MG63 (cell line): Measurements from ENCODE around the gene ADAMTS20. TPM values are rescaled to one million over a fixed set of nuclear protein-coding genes. Genes with fewer than 3 reads are reported as not detected.

Experiments
- DNase-seq: peaks from one replicate; pipeline ENCODE4 v3.0.0-alpha.2; 2020
- H3K27me3 ChIP-seq: fragments of 250-450 bp; sonication (Bioruptor Pico); 2 replicates; pipeline ENCODE4 v1.5.1; 2020; ENCODE audit warnings: mild to moderate bottlenecking, moderate library complexity
- H3K36me3 ChIP-seq: fragments of 250-450 bp; sonication (Bioruptor Pico); 2 replicates; pipeline ENCODE4 v1.5.1; 2020; ENCODE audit warnings: mild to moderate bottlenecking, moderate library complexity
- H3K4me3 ChIP-seq: fragments of 250-450 bp; sonication (Bioruptor Pico); 2 replicates; pipeline ENCODE4 v1.5.1; 2020; ENCODE audit warnings: mild to moderate bottlenecking, moderate library complexity
- H3K9me3 ChIP-seq: fragments of 250-450 bp; sonication (Bioruptor Pico); 2 replicates; pipeline ENCODE4 v1.5.1; 2020; ENCODE audit warnings: mild to moderate bottlenecking, moderate library complexity
- total RNA-seq: library from RNA; depleted of rRNA; stranded (reverse); fragments of >200 nt; shearing (Covaris generic); gene quantifications from 2 replicates; pipeline ENCODE4 v1.2.3, GENCODE V29; 2014; ENCODE audit warnings: low replicate concordance; rRNA removed

ADAMTS20 gene
- total RNA-seq, 1 experiment from 2014 or later: not detected

- Histone ChIP-seq H3K36me3 (no peaks in the 10 kb centered on the region), H3K9me3 (peaks cover 4% of the 10 kb centered on the region; the same call in 1 of the 2 replicates), H3K4me3 (no peak overlapping the region), H3K27me3 (no peaks in the 10 kb centered on the region)
- DNase-seq: no peak
These were observed 241.4 kb downstream of the ADAMTS20 start for GRCh38 chr12:43310596-43310995.

- no peak for DNase-seq
- Histone ChIP-seq H3K4me3 (no peak overlapping the region), H3K9me3 (peaks cover 4% of the 10 kb centered on the region; the same call in 1 of the 2 replicates), H3K27me3 (no peaks in the 10 kb centered on the region), H3K36me3 (no peaks in the 10 kb centered on the region)
These were observed 242.0 kb downstream of the ADAMTS20 start for GRCh38 chr12:43309959-43310358.

GRCh38 chr12:43308776-43309175 is 243.2 kb downstream of the ADAMTS20 start:
- Histone ChIP-seq H3K27me3 (no peaks in the 10 kb centered on the region), H3K4me3 (no peak overlapping the region), H3K36me3 (no peaks in the 10 kb centered on the region), H3K9me3 (peaks cover 4% of the 10 kb centered on the region; the same call in 1 of the 2 replicates)
- DNase-seq: no peak

GRCh38 chr12:43307126-43307525 is 244.9 kb downstream of the ADAMTS20 start:
- H3K36me3 ChIP-seq: no peaks in the 10 kb centered on the region
- peaks cover 6% of the 10 kb centered on the region; the same call in 1 of the 2 replicates for H3K9me3 ChIP-seq
- H3K27me3 ChIP-seq: no peaks in the 10 kb centered on the region
- no peak for DNase-seq
- H3K4me3 ChIP-seq: no peak overlapping the region

GRCh38 chr12:43306066-43306465 is 245.9 kb downstream of the ADAMTS20 start:
- Histone ChIP-seq H3K36me3 (no peaks in the 10 kb centered on the region), H3K9me3 (peaks cover 8% of the 10 kb centered on the region), H3K27me3 (no peaks in the 10 kb centered on the region), H3K4me3 (no peak overlapping the region)
- peak; percentile 81 for DNase-seq

- Histone ChIP-seq H3K27me3 (no peaks in the 10 kb centered on the region), H3K9me3 (peaks cover 8% of the 10 kb centered on the region), H3K36me3 (no peaks in the 10 kb centered on the region), H3K4me3 (no peak overlapping the region)
- no peak for DNase-seq
These were observed 246.9 kb downstream of the ADAMTS20 start for GRCh38 chr12:43305065-43305464.

Other genes starting within 250 kb of the ADAMTS20 start
- gene PUS7L, start 206.6 kb upstream of the ADAMTS20 start, total RNA-seq: 19.1 and 24.3 TPM in 2 replicates
- 13.6 and 25.9 TPM in 2 replicates for gene IRAK4, start 206.7 kb upstream of the ADAMTS20 start, total RNA-seq